MM.1S (cell line): ENCODE results near the gene FUT7.

Source experiments
- DNase-seq: peaks from one replicate; pipeline ENCODE4 v3.0.0-alpha.2; 2015
- H2AFZ ChIP-seq: fragments of 300-600 bp; sonication (generic); 2 replicates; pipeline ENCODE4 v1.6.0; 2016; ENCODE audit warnings: antibody characterized with exemption, low read length
- H3F3A ChIP-seq: fragments of 300-600 bp; sonication (generic); 2 replicates; pipeline ENCODE4 v1.6.1; 2016; ENCODE audit warnings: mild to moderate bottlenecking, antibody characterized with exemption, low read length, moderate library complexity, mixed read lengths; ENCODE audit not compliant: insufficient read depth
- H3K27ac ChIP-seq: fragments of 300-600 bp; sonication (generic); 2 replicates; pipeline ENCODE4 v1.5.1; 2016; ENCODE audit warnings: mild to moderate bottlenecking, low read length
- H3K27me3 ChIP-seq: fragments of 300-600 bp; sonication (generic); replicated peaks from 2 replicates; pipeline ENCODE4 v1.6.0; 2016; ENCODE audit warnings: low read length; ENCODE audit not compliant: insufficient read depth
- H3K36me3 ChIP-seq: fragments of 300-600 bp; sonication (generic); replicated peaks from 2 replicates; pipeline ENCODE4 v1.6.1; 2016; ENCODE audit warnings: mild to moderate bottlenecking, low read length, mixed read lengths; ENCODE audit not compliant: insufficient read depth
- H3K4me1 ChIP-seq: fragments of 300-600 bp; sonication (generic); 2 replicates; pipeline ENCODE4 v1.6.1; 2016; ENCODE audit warnings: low read length, mixed read lengths
- H3K4me2 ChIP-seq: fragments of 300-600 bp; sonication (generic); 2 replicates; pipeline ENCODE4 v1.6.0; 2016; ENCODE audit warnings: low read depth, low read length
- H3K4me3 ChIP-seq: fragments of 300-600 bp; sonication (generic); 2 replicates; pipeline ENCODE4 v1.5.1; 2016; ENCODE audit warnings: low read length, mixed read lengths
- H3K79me2 ChIP-seq: fragments of 300-600 bp; sonication (generic); 2 replicates; pipeline ENCODE4 v1.6.1; 2016; ENCODE audit warnings: mixed run types, low read length, mixed read lengths
- H3K9ac ChIP-seq: fragments of 300-600 bp; sonication (generic); 2 replicates; pipeline ENCODE4 v1.6.1; 2016; ENCODE audit warnings: low read length, mixed read lengths
- H3K9me2 ChIP-seq: fragments of 300-600 bp; sonication (generic); replicated peaks from 2 replicates; pipeline ENCODE4 v1.6.1; 2016; ENCODE audit warnings: mild to moderate bottlenecking, low read length, mixed read lengths; ENCODE audit not compliant: insufficient read depth
- H3K9me3 ChIP-seq: fragments of 300-600 bp; sonication (generic); replicated peaks from 2 replicates; pipeline ENCODE4 v1.6.1; 2016; ENCODE audit warnings: mild to moderate bottlenecking, low read length, mixed read lengths; ENCODE audit not compliant: insufficient read depth
- H4K20me1 ChIP-seq: fragments of 300-600 bp; sonication (generic); 2 replicates; pipeline ENCODE4 v1.6.1; 2016; ENCODE audit warnings: mild to moderate bottlenecking, low read length, moderate library complexity, mixed read lengths; ENCODE audit not compliant: insufficient read depth
- EZH2 ChIP-seq: fragments of 300-600 bp; sonication (generic); optimal IDR thresholded peaks from 2 replicates; pipeline ENCODE3; 2017; ENCODE audit warnings: low read depth, mild to moderate bottlenecking, antibody characterized with exemption, low read length, mixed read lengths
- EZH2phosphoT487 ChIP-seq: fragments of 300-600 bp; sonication (generic); IDR thresholded peaks from 2 replicates; pipeline ENCODE4 v1.6.1; 2018; ENCODE audit warnings: antibody characterized with exemption, low read length
- TF ChIP-seq, protein P1 (sequence below): fragments of 300-600 bp; sonication (generic); IDR thresholded peaks from 2 replicates; pipeline ENCODE4 v1.5.1; 2016; ENCODE audit warnings: antibody characterized with exemption, low read length, mixed read lengths

FUT7 gene

DNA sequence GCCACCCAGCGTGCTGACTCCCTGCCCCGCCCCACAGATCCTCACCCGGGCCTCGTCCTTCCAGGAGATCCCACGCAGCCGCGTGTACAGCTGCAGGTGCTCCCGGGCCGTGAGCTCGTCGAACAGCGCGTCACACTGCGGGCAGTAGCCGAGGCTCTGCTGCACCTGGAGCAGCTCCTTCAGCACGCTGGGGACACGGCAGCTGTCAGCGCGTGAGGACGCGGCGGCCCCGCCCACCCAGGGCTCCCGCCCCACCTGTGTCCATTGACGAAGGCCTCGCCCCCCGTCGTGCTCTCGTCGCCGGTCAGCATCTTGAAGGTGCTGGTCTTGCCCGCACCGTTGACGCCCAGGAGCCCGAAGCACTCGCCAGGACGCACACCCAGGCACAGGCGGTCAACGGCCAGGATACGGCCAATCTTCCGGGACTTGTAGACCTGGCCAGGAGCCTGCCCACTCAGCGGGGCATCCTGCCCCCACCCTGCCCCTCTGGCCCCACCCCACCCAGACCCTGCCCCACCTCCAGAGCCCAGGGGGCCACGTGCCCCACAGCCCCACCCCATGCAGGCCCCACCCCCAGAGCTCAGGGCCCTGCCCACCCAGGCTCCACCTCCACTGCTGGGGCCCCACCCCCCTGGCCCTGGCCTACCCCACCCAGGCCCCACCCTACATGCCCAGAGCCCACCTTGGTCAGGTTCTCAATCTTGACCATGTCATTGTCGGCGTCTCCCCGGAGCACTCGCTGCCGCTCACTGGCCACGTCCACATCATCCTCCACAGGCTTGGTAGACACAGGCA, 21.8 kb downstream of the FUT7 start:
- DNase-seq: no peak

DNA sequence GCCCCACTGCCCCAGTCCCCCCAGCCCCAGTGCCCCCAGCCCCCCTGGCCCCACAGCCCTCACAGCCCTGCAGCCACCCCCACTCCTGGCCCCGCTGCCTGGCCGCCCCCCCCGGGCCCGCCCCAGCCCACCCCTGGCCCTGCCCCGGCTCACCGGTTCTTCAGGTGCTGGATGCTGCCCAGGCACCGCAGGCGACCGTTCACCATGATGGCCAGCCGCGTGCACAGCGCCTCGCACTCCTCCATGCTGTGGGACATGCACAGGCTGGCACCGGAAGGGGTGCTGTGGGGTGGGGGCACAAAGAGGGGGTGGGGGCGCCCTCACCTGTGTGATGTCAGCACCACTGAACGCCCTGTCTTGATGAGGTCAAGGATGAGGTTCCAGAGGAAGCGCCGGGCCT, 22.7 kb downstream of the FUT7 start:
- H3K9me3 ChIP-seq: no peaks in the 10 kb centered on the region

More for the DNA sequence above, 21.8 kb downstream of the FUT7 start:
- TF ChIP-seq EZH2 (no peak), EZH2phosphoT487 (no peak)
- TF ChIP-seq, protein P1, sequence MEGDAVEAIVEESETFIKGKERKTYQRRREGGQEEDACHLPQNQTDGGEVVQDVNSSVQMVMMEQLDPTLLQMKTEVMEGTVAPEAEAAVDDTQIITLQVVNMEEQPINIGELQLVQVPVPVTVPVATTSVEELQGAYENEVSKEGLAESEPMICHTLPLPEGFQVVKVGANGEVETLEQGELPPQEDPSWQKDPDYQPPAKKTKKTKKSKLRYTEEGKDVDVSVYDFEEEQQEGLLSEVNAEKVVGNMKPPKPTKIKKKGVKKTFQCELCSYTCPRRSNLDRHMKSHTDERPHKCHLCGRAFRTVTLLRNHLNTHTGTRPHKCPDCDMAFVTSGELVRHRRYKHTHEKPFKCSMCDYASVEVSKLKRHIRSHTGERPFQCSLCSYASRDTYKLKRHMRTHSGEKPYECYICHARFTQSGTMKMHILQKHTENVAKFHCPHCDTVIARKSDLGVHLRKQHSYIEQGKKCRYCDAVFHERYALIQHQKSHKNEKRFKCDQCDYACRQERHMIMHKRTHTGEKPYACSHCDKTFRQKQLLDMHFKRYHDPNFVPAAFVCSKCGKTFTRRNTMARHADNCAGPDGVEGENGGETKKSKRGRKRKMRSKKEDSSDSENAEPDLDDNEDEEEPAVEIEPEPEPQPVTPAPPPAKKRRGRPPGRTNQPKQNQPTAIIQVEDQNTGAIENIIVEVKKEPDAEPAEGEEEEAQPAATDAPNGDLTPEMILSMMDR: no peak
- Histone ChIP-seq H2AFZ (no peak overlapping the region), H3K27me3 (peaks cover 48% of the 10 kb centered on the region), H3K4me2 (no peak overlapping the region), H3K27ac (no peak overlapping the region), H3K79me2 (no peaks in the 10 kb centered on the region), H3K4me1 (no peaks in the 10 kb centered on the region), H3K9me2 (no peaks in the 10 kb centered on the region), H3K9ac (no peak overlapping the region), H3K4me3 (no peak overlapping the region), H3K36me3 (no peaks in the 10 kb centered on the region), H4K20me1 (no peaks in the 10 kb centered on the region), H3K9me3 (no peaks in the 10 kb centered on the region), H3F3A (no peaks in the 10 kb centered on the region)

DNA sequence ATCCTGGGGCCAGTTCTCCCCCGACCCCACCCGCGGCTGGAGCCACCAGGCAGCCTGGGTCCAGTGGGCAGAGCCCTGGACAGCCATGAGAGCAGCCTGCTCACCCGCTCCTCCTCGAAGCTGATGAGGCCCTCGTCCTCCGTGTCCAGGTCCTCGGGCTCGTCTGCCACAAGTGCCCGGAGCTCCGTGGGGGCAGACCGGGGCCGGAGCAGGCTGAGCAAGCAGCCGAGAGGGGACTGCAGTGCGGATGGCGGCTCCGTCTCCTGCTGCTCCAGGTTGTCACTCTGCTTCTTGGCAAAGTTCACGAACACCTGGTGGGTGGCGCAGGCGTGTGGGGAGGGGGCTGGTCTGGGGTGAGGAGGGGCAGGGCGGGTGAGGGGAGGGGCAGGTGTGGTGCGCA, 23.6 kb downstream of the FUT7 start:
- Histone ChIP-seq H3K9ac (no peak overlapping the region), H3K9me2 (no peaks in the 10 kb centered on the region), H3K27me3 (peaks cover 39% of the 10 kb centered on the region), H3K36me3 (no peaks in the 10 kb centered on the region), H3K4me3 (no peak overlapping the region), H3K4me1 (no peaks in the 10 kb centered on the region), H4K20me1 (no peaks in the 10 kb centered on the region), H3K27ac (no peak overlapping the region), H3K4me2 (no peak overlapping the region), H3K79me2 (no peaks in the 10 kb centered on the region), H3F3A (no peaks in the 10 kb centered on the region), H2AFZ (no peak overlapping the region), H3K9me3 (no peaks in the 10 kb centered on the region)
- no peak for DNase-seq
- TF ChIP-seq EZH2phosphoT487 (no peak), EZH2 (no peak)
- TF ChIP-seq, protein P1: no peak

More for the DNA sequence above, 22.7 kb downstream of the FUT7 start:
- H3K27ac ChIP-seq: no peak overlapping the region
- H3K4me2 ChIP-seq: no peak overlapping the region
- H3K4me3 ChIP-seq: no peak overlapping the region
- H4K20me1 ChIP-seq: no peaks in the 10 kb centered on the region
- H3K9me2 ChIP-seq: no peaks in the 10 kb centered on the region
- H3K4me1 ChIP-seq: no peaks in the 10 kb centered on the region
- H3K79me2 ChIP-seq: no peaks in the 10 kb centered on the region
- no peak overlapping the region for H3K9ac ChIP-seq
- DNase-seq: no peak
- peaks cover 41% of the 10 kb centered on the region for H3K27me3 ChIP-seq
- no peaks in the 10 kb centered on the region for H3F3A ChIP-seq
- TF ChIP-seq, protein P1: no peak
- TF ChIP-seq EZH2phosphoT487 (no peak), EZH2 (no peak)
- H3K36me3 ChIP-seq: no peaks in the 10 kb centered on the region
- H2AFZ ChIP-seq: no peak overlapping the region
